Measurements from ENCODE around the gene AMPH.
"Not testable (repeated sequence)": the region's sequence is repeated elsewhere in the genome, so short reads cannot be mapped to it uniquely, and the experiment has no call there.

Gene AMPH

GRCh38 chr7:38349869-38350583, 281.1 kb downstream of the AMPH start:
- peak; percentile 22 for DNase-seq (ENCODE audit: low spot score)

GRCh38 chr7:38349126-38349795, 281.9 kb downstream of the AMPH start:
- DNase-seq (ENCODE audit: low spot score): not testable (repeated sequence)

GRCh38 chr7:38345299-38346172, 285.6 kb downstream of the AMPH start:
- not testable (repeated sequence) for DNase-seq (ENCODE audit: low spot score)

GRCh38 chr7:38344741-38345140, 286.4 kb downstream of the AMPH start:
- not testable (repeated sequence) for DNase-seq (ENCODE audit: low spot score)

- not testable (repeated sequence) for DNase-seq (ENCODE audit: low spot score)
These were observed 289.0 kb downstream of the AMPH start for GRCh38 chr7:38342135-38342534.

- not testable (repeated sequence) for DNase-seq (ENCODE audit: low spot score)
These were observed 289.9 kb downstream of the AMPH start for GRCh38 chr7:38341172-38341705.

- DNase-seq (ENCODE audit: low spot score): no peak
These were observed 291.0 kb downstream of the AMPH start for GRCh38 chr7:38339953-38340819.

- not testable (repeated sequence) for DNase-seq (ENCODE audit: low spot score)
These were observed 295.0 kb downstream of the AMPH start for GRCh38 chr7:38336148-38336515.

- peak; percentile 86 for DNase-seq (ENCODE audit: low spot score)
These were observed 295.6 kb downstream of the AMPH start for GRCh38 chr7:38335492-38336147.

- peak; percentile 26 for DNase-seq (ENCODE audit: low spot score)
These were observed 296.1 kb downstream of the AMPH start for GRCh38 chr7:38335128-38335491.

GRCh38 chr7:38334163-38334562, 297.0 kb downstream of the AMPH start:
- DNase-seq (ENCODE audit: low spot score): no peak

Data from globus pallidus (tissue), 1 donor.